DMS114 treated with DMSO at 0.1 percent for 48 hours (cell line): ENCODE results near the gene GUK1.

Experiments
- DNase-seq: peaks from one replicate; lab custom pipeline; 2025; ENCODE audit not compliant: unreplicated experiment; lab: John Stamatoyannopoulos, UW

GUK1 gene

DNA sequence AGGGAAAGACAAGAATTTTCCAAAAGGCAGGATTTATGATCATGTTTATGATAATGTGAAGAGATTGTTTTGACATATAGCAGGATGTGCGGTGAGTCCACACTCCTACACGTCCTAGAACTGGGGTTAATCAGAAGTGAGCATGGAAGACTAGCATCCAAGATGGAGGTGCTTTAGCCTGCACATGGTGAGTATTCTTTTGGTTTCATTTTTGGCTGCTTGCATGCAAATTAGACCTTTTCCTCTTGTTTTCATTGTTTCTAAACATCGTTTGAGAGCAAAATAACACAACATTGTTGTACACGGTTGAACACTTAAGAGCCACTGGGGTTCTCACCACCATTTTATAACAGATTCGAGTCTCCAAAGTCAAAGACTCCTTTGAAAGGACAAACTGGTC, 14.9 kb upstream of the GUK1 start:
- DNase-seq: no peak

DNA sequence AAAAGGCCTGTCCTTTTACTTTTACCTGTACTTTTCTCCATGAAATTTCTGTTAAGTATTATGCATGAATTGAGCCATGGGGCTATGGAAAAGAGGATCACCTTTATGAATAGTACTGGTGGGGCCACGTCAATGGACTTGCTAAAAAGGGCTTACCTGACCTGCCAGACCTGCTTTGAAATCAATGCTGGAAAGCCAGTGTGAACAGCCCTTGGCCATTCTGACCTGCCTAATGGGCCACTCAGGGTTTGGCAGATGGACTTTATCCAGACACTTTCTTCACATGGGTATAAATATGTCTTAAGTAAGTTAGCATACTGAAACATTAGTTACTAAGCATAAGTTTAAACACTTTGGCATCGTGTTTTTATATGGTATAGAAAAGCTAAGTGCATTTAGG, 8.3 kb upstream of the GUK1 start:
- DNase-seq: no peak

GRCh38 chr1:228134591-228134990, 5.5 kb upstream of the GUK1 start:
- DNase-seq: no peak

GRCh38 chr1:228136901-228137300, 3.2 kb upstream of the GUK1 start:
- no peak for DNase-seq

GRCh38 chr1:228139406-228139930, 611 bp upstream of the GUK1 start:
- no peak for DNase-seq

- no peak for DNase-seq
Observed at GRCh38 chr1:228140724-228141225, 696 bp downstream of the GUK1 start.

DNA sequence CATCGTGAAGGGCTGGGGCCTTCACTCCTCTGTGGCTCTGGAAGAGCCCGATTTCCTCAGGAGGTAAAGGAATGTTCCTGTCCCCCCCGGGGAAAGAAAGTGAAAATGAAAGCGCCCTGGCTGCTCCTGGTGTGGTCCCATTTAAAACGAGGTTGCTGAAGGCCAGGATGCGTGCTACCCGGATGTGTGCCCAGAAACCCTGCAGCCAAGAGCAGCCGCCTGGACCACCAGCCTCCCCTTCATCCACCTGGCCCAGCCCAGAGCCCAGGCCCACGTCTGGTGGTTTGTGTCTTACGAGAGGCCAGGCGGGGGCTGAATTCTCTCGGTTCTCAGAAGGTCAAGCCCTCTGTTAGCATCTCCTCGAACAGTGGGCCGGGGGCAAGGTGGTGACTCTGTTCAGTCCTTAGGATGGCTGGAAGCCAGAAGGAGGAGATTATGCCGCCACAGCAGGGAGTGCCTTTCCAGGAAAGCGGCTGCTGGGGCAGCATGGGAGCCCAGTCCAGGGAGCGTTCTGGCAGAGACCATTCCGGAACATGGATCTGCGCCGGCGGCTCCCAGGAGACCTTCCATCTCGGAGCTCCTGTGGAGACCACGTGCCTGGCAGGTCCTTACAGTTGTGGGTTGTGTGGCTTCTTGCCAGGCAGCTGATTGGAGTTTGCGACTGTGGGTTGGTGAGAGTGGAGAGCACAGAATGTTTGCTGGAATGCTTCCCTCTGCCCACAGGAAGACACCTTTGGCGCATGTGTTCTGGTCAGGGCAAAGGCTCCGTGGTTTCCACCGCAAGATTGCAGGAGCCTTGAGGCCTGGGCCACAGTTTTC, 1.4 kb downstream of the GUK1 start:
- DNase-seq: no peak

DNA sequence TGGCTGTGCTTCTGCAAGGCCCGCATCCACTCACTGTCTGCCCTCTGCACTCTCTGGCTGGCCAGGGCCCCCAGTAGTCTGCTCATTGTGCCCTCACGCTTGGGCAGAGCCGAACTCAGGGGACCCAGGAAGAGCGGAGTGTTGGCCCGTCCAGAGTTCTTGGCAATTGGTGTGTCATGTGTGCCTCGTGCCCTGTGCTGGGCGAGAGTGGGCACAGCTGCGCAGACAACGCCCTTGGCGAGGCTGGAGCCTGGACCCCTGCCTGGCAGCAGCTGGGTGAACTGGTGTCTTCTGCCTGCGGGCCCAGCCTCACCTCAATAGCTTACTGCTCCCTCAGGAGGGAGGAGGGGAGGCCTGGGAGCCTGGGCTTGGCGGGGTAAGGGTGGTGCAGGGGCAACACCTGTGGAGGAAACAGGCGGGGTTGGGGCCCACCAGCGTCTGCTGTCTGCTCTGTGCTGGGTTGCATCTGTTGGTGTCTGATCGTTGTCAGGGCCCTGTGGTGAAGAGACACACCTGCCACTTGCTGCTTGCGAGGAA, 2.1 kb downstream of the GUK1 start:
- DNase-seq: no peak

GRCh38 chr1:228142701-228143136, 2.6 kb downstream of the GUK1 start:
- DNase-seq: no peak

- no peak for DNase-seq
Observed at GRCh38 chr1:228143480-228144192, 3.6 kb downstream of the GUK1 start.

DNA sequence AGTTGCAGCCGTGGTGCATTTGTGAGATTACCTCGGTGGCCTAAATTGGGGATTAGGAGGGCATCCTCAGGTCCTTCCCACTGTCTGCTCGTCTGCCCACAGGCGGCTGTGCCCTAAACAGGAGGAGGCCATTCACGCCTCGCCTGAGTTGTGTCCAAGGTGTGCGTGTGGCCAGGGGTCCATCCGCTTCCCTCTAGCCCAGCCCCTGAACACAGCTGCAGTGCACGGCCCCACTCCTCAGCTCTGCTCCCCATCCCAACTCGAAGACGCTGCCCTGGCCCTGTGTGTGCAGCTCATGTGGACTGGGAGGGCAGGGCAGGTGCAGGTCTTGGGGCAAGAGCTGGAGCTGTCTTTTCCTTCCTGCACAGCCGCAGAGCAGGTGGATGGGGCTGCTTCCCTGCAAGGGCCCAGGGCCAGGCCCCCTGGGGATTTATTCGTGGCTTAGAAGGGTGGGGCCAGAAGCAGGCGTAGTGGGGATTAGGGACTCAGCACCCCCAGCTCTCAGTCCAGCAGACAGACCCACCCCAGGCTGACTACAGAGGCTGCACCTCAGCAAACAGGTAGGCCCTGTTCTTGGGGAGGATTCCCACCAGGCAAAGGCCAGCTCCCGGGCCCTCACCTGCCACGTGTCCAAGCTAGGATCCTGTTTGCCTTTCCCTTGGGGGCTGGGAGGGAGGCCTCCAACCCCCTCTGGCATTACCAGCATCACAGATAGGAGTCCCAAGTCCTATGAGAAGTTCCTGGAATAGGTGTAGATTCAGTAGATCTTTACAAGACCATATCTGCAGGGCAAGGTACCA, 4.3 kb downstream of the GUK1 start:
- no peak for DNase-seq

- DNase-seq: no peak
Observed at GRCh38 chr1:228144993-228145343, 4.9 kb downstream of the GUK1 start.

- DNase-seq: no peak
Observed at GRCh38 chr1:228145463-228146416, 5.7 kb downstream of the GUK1 start.

GRCh38 chr1:228146417-228147150, 6.5 kb downstream of the GUK1 start:
- no peak for DNase-seq

- no peak for DNase-seq
Observed at GRCh38 chr1:228147151-228147693, 7.1 kb downstream of the GUK1 start.

- DNase-seq: no peak
Observed at GRCh38 chr1:228147768-228148167, 7.7 kb downstream of the GUK1 start.

DNA sequence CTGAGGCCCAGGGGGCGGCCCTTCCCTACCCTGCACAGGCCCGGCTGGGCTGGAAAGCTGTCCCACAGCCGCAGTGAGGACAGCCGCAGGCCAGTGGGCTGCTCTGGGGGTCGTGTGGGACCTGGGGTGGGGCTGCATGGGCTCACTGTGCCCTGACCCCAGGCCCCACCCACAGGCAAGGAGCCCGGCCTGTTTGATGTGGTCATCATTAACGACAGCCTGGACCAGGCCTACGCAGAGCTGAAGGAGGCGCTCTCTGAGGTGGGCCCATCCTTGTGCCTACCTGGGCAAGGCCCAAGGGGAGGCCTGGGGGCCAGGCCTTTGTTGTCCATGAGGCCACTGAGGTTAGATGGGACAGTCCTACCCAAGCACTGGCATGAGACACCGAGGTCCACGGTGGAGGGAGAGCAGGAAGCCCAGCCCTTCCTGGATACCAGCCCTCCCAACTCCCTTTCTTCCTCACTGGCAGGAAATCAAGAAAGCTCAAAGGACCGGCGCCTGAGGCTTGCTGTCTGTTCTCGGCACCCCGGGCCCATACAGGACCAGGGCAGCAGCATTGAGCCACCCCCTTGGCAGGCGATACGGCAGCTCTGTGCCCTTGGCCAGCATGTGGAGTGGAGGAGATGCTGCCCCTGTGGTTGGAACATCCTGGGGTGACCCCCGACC, 8.2 kb downstream of the GUK1 start:
- DNase-seq: no peak

DNA sequence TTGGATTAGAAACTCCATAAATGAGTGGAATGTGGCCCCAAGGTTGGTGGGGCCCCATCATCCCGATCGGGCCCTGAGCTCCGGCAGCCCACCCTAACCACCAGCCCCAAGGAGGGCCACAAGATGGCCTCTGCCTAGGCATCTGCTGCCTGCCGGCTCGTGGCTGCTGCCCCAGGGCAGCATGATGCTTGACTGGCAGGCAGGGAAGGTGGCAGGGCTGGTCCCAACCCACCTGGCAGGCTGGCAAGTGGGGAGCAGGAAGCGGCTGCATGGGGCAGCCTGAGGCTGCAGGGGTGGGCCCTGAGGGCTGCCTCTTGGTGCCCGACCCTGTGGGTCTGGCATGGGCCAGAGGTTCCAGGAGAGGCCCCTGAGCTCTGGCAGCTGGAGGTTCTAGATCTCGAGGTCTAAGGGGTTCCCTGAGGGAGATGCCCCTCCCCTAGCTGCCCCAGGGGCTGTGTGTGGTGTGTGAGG, 8.9 kb downstream of the GUK1 start:
- DNase-seq: no peak
